GM19397 (cell line): ENCODE data around the gene CAPZB.
A peak's percentile ranks its signal among the peaks of the same experiment; 100 is the strongest.
"Not testable (repeated sequence)": the region's sequence is repeated elsewhere in the genome, so short reads cannot be mapped to it uniquely, and the experiment has no call there.

Experiments used
- ATAC-seq: cut with Tn5 transposase; IDR thresholded peaks from one replicate; pipeline ENCODE4 v1.9.1; 2021; ENCODE audit warnings: mild to moderate bottlenecking, moderate library complexity; ENCODE audit not compliant: unreplicated experiment

Gene CAPZB

GRCh38 chr1:19485362-19486187 is at the start of gene CAPZB:
CAPZB (minus strand) TSS chr1:19485539; CDS start chr1:19485438, 101 bp downstream.
- peak; percentile 91 for ATAC-seq

GRCh38 chr1:19534281-19534680 is 48.9 kb upstream of the CAPZB start:
- no peak for ATAC-seq

GRCh38 chr1:19533626-19534025 is 48.3 kb upstream of the CAPZB start:
- ATAC-seq: no peak

GRCh38 chr1:19532519-19532918 is 47.2 kb upstream of the CAPZB start:
- no peak for ATAC-seq

- ATAC-seq: no peak
Observed at GRCh38 chr1:19529664-19530063, 44.3 kb upstream of the CAPZB start.

- ATAC-seq: no peak
Observed at GRCh38 chr1:19528438-19528837, 43.1 kb upstream of the CAPZB start.

- no peak for ATAC-seq
Observed at GRCh38 chr1:19525607-19526545, 40.5 kb upstream of the CAPZB start.

- no peak for ATAC-seq
Observed at GRCh38 chr1:19524791-19525190, 39.5 kb upstream of the CAPZB start.

GRCh38 chr1:19522570-19522969 is 37.2 kb upstream of the CAPZB start:
- ATAC-seq: not testable (repeated sequence)

- ATAC-seq: no peak
Observed at GRCh38 chr1:19521411-19521810, 36.1 kb upstream of the CAPZB start.

- no peak for ATAC-seq
Observed at GRCh38 chr1:19517017-19517416, 31.7 kb upstream of the CAPZB start.

GRCh38 chr1:19515201-19515600 is 29.9 kb upstream of the CAPZB start:
- ATAC-seq: no peak

- ATAC-seq: no peak
Observed at GRCh38 chr1:19514391-19514831, 29.1 kb upstream of the CAPZB start.

- no peak for ATAC-seq
Observed at GRCh38 chr1:19512545-19512944, 27.2 kb upstream of the CAPZB start.

- ATAC-seq: no peak
Observed at GRCh38 chr1:19511116-19511515, 25.8 kb upstream of the CAPZB start.

- ATAC-seq: not testable (repeated sequence)
Observed at GRCh38 chr1:19509647-19510046, 24.3 kb upstream of the CAPZB start.

GRCh38 chr1:19507516-19507915 is 22.2 kb upstream of the CAPZB start:
- ATAC-seq: no peak

- ATAC-seq: no peak
Observed at GRCh38 chr1:19505693-19506457, 20.5 kb upstream of the CAPZB start.

- ATAC-seq: no peak
Observed at GRCh38 chr1:19504796-19505692, 19.7 kb upstream of the CAPZB start.

GRCh38 chr1:19502284-19502683 is 16.9 kb upstream of the CAPZB start:
- not testable (repeated sequence) for ATAC-seq
